SK-N-SH (cell line): ENCODE results near the gene MCC.

Experiments used
- CTCF ChIP-seq: fragments of 200-600 bp; sonication (generic); IDR thresholded peaks from 2 replicates; pipeline ENCODE4 v1.6.1; 2017; ENCODE audit warnings: antibody characterized with exemption, mild to moderate bottlenecking, moderate library complexity
- GATA2 ChIP-seq: sonication (generic); formaldehyde crosslinking; IDR thresholded peaks from 2 replicates; pipeline ENCODE4 v1.5.0; 2020; ENCODE audit warnings: mild to moderate bottlenecking, missing genetic modification reagents
- MAX ChIP-seq: IDR thresholded peaks from 2 replicates; pipeline ENCODE4 v1.4.0; 2012; ENCODE audit warnings: low read depth
- NFIC ChIP-seq: IDR thresholded peaks from 2 replicates; pipeline ENCODE4 v1.4.0; 2012; ENCODE audit warnings: borderline replicate concordance
- RXRA ChIP-seq: IDR thresholded peaks from 2 replicates; pipeline ENCODE4 v1.4.0; 2012; ENCODE audit warnings: low read depth, mild to moderate bottlenecking, borderline replicate concordance
- TAF1 ChIP-seq: IDR thresholded peaks from 2 replicates; pipeline ENCODE4 v1.6.1; 2012; ENCODE audit warnings: low read depth, mild to moderate bottlenecking, low read length, moderate library complexity, borderline replicate concordance
- USF1 ChIP-seq: IDR thresholded peaks from 2 replicates; pipeline ENCODE4 v1.4.0; 2012; ENCODE audit warnings: low read depth, borderline replicate concordance
- TF ChIP-seq, protein P1 (sequence below): fragments of 150-350 bp; IDR thresholded peaks from 2 replicates; pipeline ENCODE4 v1.6.1; 2016; ENCODE audit warnings: mild to moderate bottlenecking, low read depth, low read length

DNA sequence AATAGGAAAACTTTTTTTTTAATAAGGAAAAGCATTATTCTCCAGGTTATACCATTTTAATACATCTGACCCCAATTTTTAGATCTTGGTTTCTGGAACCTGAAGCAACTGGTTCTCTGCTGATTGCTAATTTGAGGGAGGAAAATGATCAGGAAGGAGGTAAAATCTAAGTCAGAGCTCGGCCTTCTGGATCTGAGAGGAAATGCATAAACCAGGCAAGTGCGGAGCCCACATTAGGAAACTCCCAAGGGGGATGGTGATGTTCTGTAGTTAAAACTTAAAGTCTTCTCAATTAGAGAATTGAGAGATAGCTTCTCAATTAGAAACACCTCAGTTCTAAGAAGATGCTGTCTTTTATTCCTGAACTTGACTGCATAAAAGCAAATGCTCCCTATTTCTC lies 167.0 kb downstream of the MCC start:
- TF ChIP-seq, protein P1, sequence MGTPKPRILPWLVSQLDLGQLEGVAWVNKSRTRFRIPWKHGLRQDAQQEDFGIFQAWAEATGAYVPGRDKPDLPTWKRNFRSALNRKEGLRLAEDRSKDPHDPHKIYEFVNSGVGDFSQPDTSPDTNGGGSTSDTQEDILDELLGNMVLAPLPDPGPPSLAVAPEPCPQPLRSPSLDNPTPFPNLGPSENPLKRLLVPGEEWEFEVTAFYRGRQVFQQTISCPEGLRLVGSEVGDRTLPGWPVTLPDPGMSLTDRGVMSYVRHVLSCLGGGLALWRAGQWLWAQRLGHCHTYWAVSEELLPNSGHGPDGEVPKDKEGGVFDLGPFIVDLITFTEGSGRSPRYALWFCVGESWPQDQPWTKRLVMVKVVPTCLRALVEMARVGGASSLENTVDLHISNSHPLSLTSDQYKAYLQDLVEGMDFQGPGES: no peak
- TF ChIP-seq GATA2 (no peak), USF1 (no peak), RXRA (no peak), NFIC (no peak), CTCF (no peak), TAF1 (no peak), MAX (no peak)
